ENCODE measurements around the gene KMT2E.

- TF ChIP-seq CTCF (IDR thresholded peaks at IDR 0.05; ENCODE audit: low read depth, low read length, poor library complexity, severe bottlenecking) (no peak), EZH2phosphoT487 (IDR thresholded peaks at IDR 0.05; ENCODE audit: borderline replicate concordance, low read length) (no peak)
Measured at GRCh38 chr7:105133358-105133757, 119.4 kb downstream of the KMT2E start.

Measured in DOHH2 (cell line).